Measurements from ENCODE around the gene PDE1A. TPM values are rescaled to one million over a fixed set of nuclear protein-coding genes. Genes with fewer than 3 reads are reported as not detected.

Gene PDE1A
- total RNA-seq, 1 donor from 2014 or later: 0.53 TPM

GRCh38 chr2:182361477-182361876 is 65.4 kb downstream of the PDE1A start:
- DNase-seq (ENCODE audit: low read depth) (no peak), FAIRE-seq (no peak)
- no peak for TF ChIP-seq CTCF (IDR thresholded peaks at IDR 0.05; ENCODE audit: insufficient read depth, low read length, severe bottlenecking)
- no peaks in the 10 kb centered on the region for H3K36me3 ChIP-seq (ENCODE audit: control insufficient read depth, insufficient read depth, low read length)
- H3K27me3 ChIP-seq (ENCODE audit: control insufficient read depth, insufficient read depth, low read length): no peaks in the 10 kb centered on the region
- H3K4me3 ChIP-seq (ENCODE audit: low read depth, low read length): no peak overlapping the region

GRCh38 chr2:182360663-182361260 is 66.1 kb downstream of the PDE1A start:
- DNase-seq (ENCODE audit: low read depth): no peak
- Histone ChIP-seq H3K36me3 (ENCODE audit: control insufficient read depth, insufficient read depth, low read length) (no peaks in the 10 kb centered on the region), H3K27me3 (ENCODE audit: control insufficient read depth, insufficient read depth, low read length) (no peaks in the 10 kb centered on the region), H3K4me3 (ENCODE audit: low read depth, low read length) (no peak overlapping the region)
- no peak for FAIRE-seq
- TF ChIP-seq CTCF (IDR thresholded peaks at IDR 0.05; ENCODE audit: insufficient read depth, low read length, severe bottlenecking): no peak

GRCh38 chr2:182359990-182360662 is 66.7 kb downstream of the PDE1A start:
- Histone ChIP-seq H3K4me3 (ENCODE audit: low read depth, low read length) (no peak overlapping the region), H3K36me3 (ENCODE audit: control insufficient read depth, insufficient read depth, low read length) (no peaks in the 10 kb centered on the region), H3K27me3 (ENCODE audit: control insufficient read depth, insufficient read depth, low read length) (no peaks in the 10 kb centered on the region)
- TF ChIP-seq CTCF (IDR thresholded peaks at IDR 0.05; ENCODE audit: insufficient read depth, low read length, severe bottlenecking): no peak
- FAIRE-seq (no peak), DNase-seq (ENCODE audit: low read depth) (peak; percentile 72)

- Histone ChIP-seq H3K27me3 (ENCODE audit: control insufficient read depth, insufficient read depth, low read length) (no peaks in the 10 kb centered on the region), H3K36me3 (ENCODE audit: control insufficient read depth, insufficient read depth, low read length) (no peaks in the 10 kb centered on the region), H3K4me3 (ENCODE audit: low read depth, low read length) (no peak overlapping the region)
- no peak for TF ChIP-seq CTCF (IDR thresholded peaks at IDR 0.05; ENCODE audit: insufficient read depth, low read length, severe bottlenecking)
- DNase-seq (ENCODE audit: low read depth): no peak
- no peak for FAIRE-seq
These were observed 67.5 kb downstream of the PDE1A start for GRCh38 chr2:182359027-182359989.

GRCh38 chr2:182358601-182359000 is 68.2 kb downstream of the PDE1A start:
- Histone ChIP-seq H3K36me3 (ENCODE audit: control insufficient read depth, insufficient read depth, low read length) (no peaks in the 10 kb centered on the region), H3K27me3 (ENCODE audit: control insufficient read depth, insufficient read depth, low read length) (no peaks in the 10 kb centered on the region), H3K4me3 (ENCODE audit: low read depth, low read length) (no peak overlapping the region)
- DNase-seq (ENCODE audit: low read depth) (no peak), FAIRE-seq (no peak)
- no peak for TF ChIP-seq CTCF (IDR thresholded peaks at IDR 0.05; ENCODE audit: insufficient read depth, low read length, severe bottlenecking)

All from bronchial epithelial cell (primary cell).